Liver (tissue), 2 donors: Measurements from ENCODE around the gene PCDHA6.

Experiments used
- JUND ChIP-seq, 2 donors: IDR thresholded peaks; 2 replicates each; pipeline ENCODE4 v1.6.1; 2016; ENCODE audit warnings: antibody characterized with exemption in 2 of 2
- TAF1 ChIP-seq: conservative IDR thresholded peaks from 2 replicates; pipeline ENCODE4 v1.6.1; 2016; ENCODE audit warnings: antibody characterized with exemption, mild to moderate bottlenecking
- donor health status: healthy.

DNA sequence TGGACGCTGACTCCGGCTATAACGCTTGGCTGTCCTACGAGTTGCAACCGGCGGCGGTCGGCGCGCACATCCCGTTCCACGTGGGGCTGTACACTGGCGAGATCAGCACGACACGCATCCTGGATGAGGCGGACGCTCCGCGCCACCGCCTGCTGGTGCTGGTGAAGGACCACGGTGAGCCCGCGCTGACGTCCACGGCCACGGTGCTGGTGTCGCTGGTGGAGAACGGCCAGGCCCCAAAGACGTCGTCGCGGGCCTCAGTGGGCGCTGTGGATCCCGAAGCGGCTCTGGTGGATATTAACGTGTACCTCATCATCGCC is 49.5 kb downstream of the PCDHA6 start:
- no peak for TF ChIP-seq JUND (IDR thresholded peaks at IDR 0.05)
- no peak for TF ChIP-seq TAF1
